Neural crest cell (in vitro differentiated cells): ENCODE measurements around the gene SWAP70. TPM values are rescaled to one million over a fixed set of nuclear protein-coding genes. Genes with fewer than 3 reads are reported as not detected.

Source experiments
- DNase-seq: peaks from one replicate; pipeline ENCODE4 v3.0.0; 2021; ENCODE audit warnings: low read depth, mixed read lengths, low spot score
- H3K27ac Mint-ChIP-seq: one replicate; pipeline ENCODE4 v1.8.0; 2021; ENCODE audit warnings: mild to moderate bottlenecking, mixed read lengths; ENCODE audit not compliant: unreplicated experiment
- H3K27me3 Mint-ChIP-seq: 2 replicates; pipeline ENCODE4 v1.8.0; 2021; ENCODE audit warnings: low read depth, mild to moderate bottlenecking, mixed read lengths
- H3K36me3 Mint-ChIP-seq: 2 replicates; pipeline ENCODE4 v1.8.0; 2021; ENCODE audit warnings: low read depth, mild to moderate bottlenecking, mixed read lengths
- H3K4me1 Mint-ChIP-seq: 2 replicates; pipeline ENCODE4 v1.8.0; 2021; ENCODE audit warnings: mixed read lengths
- H3K4me3 Mint-ChIP-seq: one replicate; pipeline ENCODE4 v1.8.0; 2021; ENCODE audit warnings: mild to moderate bottlenecking, mixed read lengths
- H3K9me3 Mint-ChIP-seq: 2 replicates; pipeline ENCODE4 v1.8.0; 2021; ENCODE audit warnings: mixed read lengths
- total RNA-seq: library from RNA; stranded (reverse); gene quantifications from 2 replicates; pipeline ENCODE4 v1.2.1, GENCODE V29; 2021
- TF ChIP-seq, protein P1 (sequence below): fragments of 200-600 bp; sonication (generic); conservative IDR thresholded peaks from 2 replicates; pipeline ENCODE4 v1.5.0; 2021; ENCODE audit warnings: antibody characterized with exemption, mild to moderate bottlenecking

Gene SWAP70
- total RNA-seq, 1 donor from 2014 or later, result 18.1 TPM

DNA sequence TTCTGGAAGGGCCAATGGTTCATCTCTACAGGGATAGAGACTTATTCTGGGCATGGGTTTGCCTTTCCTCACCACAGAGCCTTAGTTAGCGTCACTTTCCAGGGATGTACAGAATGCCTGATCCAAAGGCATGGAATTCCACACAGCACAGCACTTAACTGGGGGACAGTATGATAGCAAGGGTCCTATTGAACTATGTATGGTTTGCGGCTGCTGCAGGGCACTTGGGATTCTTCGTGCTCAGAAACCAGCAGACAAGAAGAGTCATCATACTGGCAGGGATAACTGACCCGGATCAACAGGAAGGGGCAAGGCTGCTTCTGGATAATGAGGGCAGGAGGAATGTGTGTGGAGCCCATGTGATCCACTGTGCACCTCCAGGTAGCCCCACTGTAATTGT, 105.7 kb downstream of the SWAP70 start:
- DNase-seq, result no peak
- TF ChIP-seq, protein P1, sequence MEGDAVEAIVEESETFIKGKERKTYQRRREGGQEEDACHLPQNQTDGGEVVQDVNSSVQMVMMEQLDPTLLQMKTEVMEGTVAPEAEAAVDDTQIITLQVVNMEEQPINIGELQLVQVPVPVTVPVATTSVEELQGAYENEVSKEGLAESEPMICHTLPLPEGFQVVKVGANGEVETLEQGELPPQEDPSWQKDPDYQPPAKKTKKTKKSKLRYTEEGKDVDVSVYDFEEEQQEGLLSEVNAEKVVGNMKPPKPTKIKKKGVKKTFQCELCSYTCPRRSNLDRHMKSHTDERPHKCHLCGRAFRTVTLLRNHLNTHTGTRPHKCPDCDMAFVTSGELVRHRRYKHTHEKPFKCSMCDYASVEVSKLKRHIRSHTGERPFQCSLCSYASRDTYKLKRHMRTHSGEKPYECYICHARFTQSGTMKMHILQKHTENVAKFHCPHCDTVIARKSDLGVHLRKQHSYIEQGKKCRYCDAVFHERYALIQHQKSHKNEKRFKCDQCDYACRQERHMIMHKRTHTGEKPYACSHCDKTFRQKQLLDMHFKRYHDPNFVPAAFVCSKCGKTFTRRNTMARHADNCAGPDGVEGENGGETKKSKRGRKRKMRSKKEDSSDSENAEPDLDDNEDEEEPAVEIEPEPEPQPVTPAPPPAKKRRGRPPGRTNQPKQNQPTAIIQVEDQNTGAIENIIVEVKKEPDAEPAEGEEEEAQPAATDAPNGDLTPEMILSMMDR, result no peak
- peaks cover 4% of the 10 kb centered on the region for H3K9me3 Mint-ChIP-seq

GRCh38 chr11:9771071-9771511, 107.2 kb downstream of the SWAP70 start:
- no peak for DNase-seq
- no peak overlapping the region for H3K27ac Mint-ChIP-seq
- no peaks in the 10 kb centered on the region for H3K27me3 Mint-ChIP-seq
- H3K4me1 Mint-ChIP-seq, result peaks cover 2% of the 10 kb centered on the region
- peaks cover 5% of the 10 kb centered on the region for H3K36me3 Mint-ChIP-seq
- no peaks in the 10 kb centered on the region for H3K9me3 Mint-ChIP-seq
- H3K4me3 Mint-ChIP-seq, result no peak overlapping the region
- TF ChIP-seq, protein P1, result no peak

More for the DNA sequence above, 105.7 kb downstream of the SWAP70 start:
- Mint-ChIP-seq H3K4me3 (no peak overlapping the region), H3K36me3 (peaks cover 5% of the 10 kb centered on the region), H3K27me3 (no peaks in the 10 kb centered on the region), H3K4me1 (peaks cover 16% of the 10 kb centered on the region), H3K27ac (no peak overlapping the region)

DNA sequence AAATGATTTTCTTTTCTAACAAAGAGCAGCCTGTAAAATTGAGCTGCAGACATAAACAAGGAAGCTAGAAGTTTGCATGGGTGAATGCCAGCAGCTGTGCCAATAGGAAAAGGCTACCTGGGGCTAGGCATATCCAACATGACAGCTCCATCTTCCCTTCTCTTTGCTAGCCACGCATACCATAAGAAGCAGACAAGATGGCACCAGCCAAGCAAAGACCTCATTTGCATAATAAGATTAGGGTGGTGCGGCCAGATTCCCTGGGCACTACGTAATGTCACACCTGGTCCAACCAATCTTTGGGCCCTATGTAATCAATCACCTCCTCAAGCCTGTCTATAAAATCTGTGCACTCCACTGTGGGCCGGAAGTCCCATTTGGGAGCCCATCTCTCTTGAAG, 108.3 kb downstream of the SWAP70 start:
- Mint-ChIP-seq H3K36me3 (peaks cover 5% of the 10 kb centered on the region), H3K4me1 (peaks cover 4% of the 10 kb centered on the region), H3K9me3 (no peaks in the 10 kb centered on the region), H3K4me3 (no peak overlapping the region), H3K27ac (no peak overlapping the region), H3K27me3 (no peaks in the 10 kb centered on the region)
- DNase-seq, result no peak
- TF ChIP-seq, protein P1, result no peak

DNA sequence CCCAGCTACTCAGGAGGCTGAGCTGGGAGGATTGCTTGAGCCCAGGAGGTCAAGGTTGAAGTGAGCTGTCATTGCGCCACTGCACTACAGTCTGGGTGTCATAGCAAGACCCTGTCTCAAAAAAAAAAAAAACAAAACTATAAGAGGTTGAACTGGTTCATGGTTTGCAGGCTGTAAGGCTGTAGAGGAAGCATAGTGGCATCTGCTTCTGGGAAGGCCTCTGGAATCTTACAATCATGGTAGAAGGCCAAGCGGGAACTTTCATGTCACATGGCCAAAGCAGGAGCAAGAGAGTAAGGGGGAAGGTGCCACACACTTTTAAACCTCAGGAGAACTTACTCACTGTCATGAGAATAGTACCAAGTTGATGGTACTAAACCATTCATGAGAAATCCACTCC, 109.6 kb downstream of the SWAP70 start:
- Mint-ChIP-seq H3K27ac (no peak overlapping the region), H3K4me3 (no peak overlapping the region), H3K9me3 (no peaks in the 10 kb centered on the region), H3K27me3 (no peaks in the 10 kb centered on the region), H3K4me1 (peaks cover 4% of the 10 kb centered on the region), H3K36me3 (peaks cover 8% of the 10 kb centered on the region)
- DNase-seq, result no peak
- TF ChIP-seq, protein P1, result no peak

DNA sequence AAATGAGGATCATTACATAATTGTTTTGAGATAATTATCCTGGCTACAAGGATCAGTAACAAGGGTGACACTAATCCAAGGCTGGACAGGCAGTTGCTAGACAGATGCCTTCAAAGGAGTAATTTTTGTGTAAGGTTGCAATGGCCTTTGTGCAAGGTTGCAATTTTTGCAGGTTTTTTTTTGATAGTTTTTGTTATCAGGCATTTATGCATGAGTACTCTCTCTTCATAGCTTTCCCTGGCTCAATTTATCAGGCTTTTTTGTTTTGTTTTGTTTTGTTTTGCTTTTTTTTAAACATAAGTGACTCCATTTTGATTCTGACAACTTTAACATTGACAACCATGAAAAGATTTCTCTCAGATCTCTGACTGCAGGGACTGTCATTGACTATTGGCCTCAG, 110.2 kb downstream of the SWAP70 start:
- Mint-ChIP-seq H3K27me3 (no peaks in the 10 kb centered on the region), H3K9me3 (no peaks in the 10 kb centered on the region), H3K4me3 (no peak overlapping the region), H3K4me1 (peaks cover 4% of the 10 kb centered on the region), H3K36me3 (peaks cover 8% of the 10 kb centered on the region), H3K27ac (peak overlapping the region; percentile 75)
- no peak for DNase-seq
- TF ChIP-seq, protein P1, result no peak
